Peyer's patch (tissue), 4 donors: ENCODE data around the gene SNCB. TPM values are rescaled to one million over a fixed set of nuclear protein-coding genes. Genes with fewer than 3 reads are reported as not detected.

ENCODE experiments used
- DNase-seq, 3 donors: peaks; one replicate each; pipeline ENCODE4 v3.0.0-alpha.2; 2017 to 2019
- H3K27ac ChIP-seq, 4 donors: fragments of 200-600 bp; sonication (generic); one replicate each; pipeline ENCODE4 v1.5.1; 2016 to 2019
- H3K27me3 ChIP-seq, 2 donors: fragments of 200-600 bp; sonication (generic); one replicate each; pipeline ENCODE4 v1.5.1; 2019
- H3K36me3 ChIP-seq, 3 donors: fragments of 200-600 bp; sonication (generic); one replicate each; pipeline ENCODE4 v1.5.1; 2016 to 2019
- H3K4me1 ChIP-seq, 4 donors: fragments of 200-600 bp; sonication (generic); one replicate each; pipeline ENCODE4 v1.5.1; 2016 to 2019
- H3K4me3 ChIP-seq, 4 donors: fragments of 200-600 bp; sonication (generic); 1 replicate in 3 of 4; 2 replicates in 1 of 4; pipeline ENCODE4 v1.5.1; 2016 to 2019; ENCODE audit warnings: mild to moderate bottlenecking in 1 of 4
- H3K9me3 ChIP-seq, 4 donors: fragments of 200-600 bp; sonication (generic); one replicate each; pipeline ENCODE4 v1.5.1; 2016 to 2019; ENCODE audit warnings: mild to moderate bottlenecking in 1 of 4
- CTCF ChIP-seq, 6 experiments: fragments of 450-650 bp in 4 of 6; fragments of 200-600 bp in 2 of 6; sonication (generic) in 1 of 6; IDR thresholded peaks; one replicate each; pipeline ENCODE4 v1.5.1; 2017 to 2019; ENCODE audit warnings: antibody characterized with exemption in 6 of 6, mild to moderate bottlenecking in 3 of 6, moderate library complexity in 1 of 6
- POLR2A ChIP-seq, 2 donors: fragments of 450-650 bp; IDR thresholded peaks; one replicate each; pipeline ENCODE4 v1.5.1; 2017; ENCODE audit warnings: antibody characterized with exemption in 2 of 2, mild to moderate bottlenecking in 2 of 2, moderate library complexity in 2 of 2
- total RNA-seq, 4 donors: library from RNA; depleted of rRNA; stranded (reverse); fragments of >200 nt; gene quantifications; one replicate each; pipeline ENCODE4 v1.1.0, GENCODE V29; 2016

Gene SNCB
- total RNA-seq, 4 donors from 2014 or later = not detected

- H3K27me3 ChIP-seq = peaks cover 0 to 33% of the 10 kb centered on the region in 2 donors
- TF ChIP-seq CTCF (IDR thresholded peaks at IDR 0.05) (no peak), POLR2A (IDR thresholded peaks at IDR 0.05) (no peak)
Observed at GRCh38 chr5:176621661-176622079, 8.7 kb downstream of the SNCB start.

GRCh38 chr5:176620333-176620981 lies 9.9 kb downstream of the SNCB start:
- DNase-seq = no peak
- TF ChIP-seq CTCF (IDR thresholded peaks at IDR 0.05) = no peak
- TF ChIP-seq POLR2A (IDR thresholded peaks at IDR 0.05) = no peak
- Histone ChIP-seq H3K27ac (no peak overlapping the region), H3K36me3 (no peaks in the 10 kb centered on the region), H3K4me1 (peaks cover 0 to 22% (median 8%) of the 10 kb centered on the region in 4 donors), H3K27me3 (peaks cover 0 to 32% of the 10 kb centered on the region in 2 donors), H3K9me3 (no peaks in the 10 kb centered on the region), H3K4me3 (no peak overlapping the region)

More at GRCh38 chr5:176621661-176622079, 8.7 kb downstream of the SNCB start:
- Histone ChIP-seq H3K9me3 (no peaks in the 10 kb centered on the region), H3K27ac (no peak overlapping the region), H3K4me1 (peaks cover 0 to 22% (median 8%) of the 10 kb centered on the region in 4 donors), H3K4me3 (no peak overlapping the region), H3K36me3 (no peaks in the 10 kb centered on the region)
- DNase-seq = no peak

- no peak overlapping the region for H3K27ac ChIP-seq
- H3K9me3 ChIP-seq = no peaks in the 10 kb centered on the region
- peak overlapping the region in 1 of 4 donors; percentile 7 for H3K4me3 ChIP-seq
- no peaks in the 10 kb centered on the region for H3K36me3 ChIP-seq
- DNase-seq = no peak
- TF ChIP-seq CTCF (IDR thresholded peaks at IDR 0.05) = no peak
- peaks cover 0 to 22% (median 8%) of the 10 kb centered on the region in 4 donors for H3K4me1 ChIP-seq
- H3K27me3 ChIP-seq = peaks cover 0 to 32% of the 10 kb centered on the region in 2 donors
Observed at GRCh38 chr5:176619569-176620332, 10.6 kb downstream of the SNCB start.

GRCh38 chr5:176619203-176619568 lies 11.1 kb downstream of the SNCB start:
- Histone ChIP-seq H3K4me3 (peak overlapping the region in 2 of 4 donors; percentile 7 to 12), H3K27me3 (peaks cover 0 to 32% of the 10 kb centered on the region in 2 donors), H3K4me1 (peaks cover 0 to 22% (median 8%) of the 10 kb centered on the region in 4 donors), H3K36me3 (no peaks in the 10 kb centered on the region), H3K27ac (no peak overlapping the region), H3K9me3 (no peaks in the 10 kb centered on the region)
- TF ChIP-seq POLR2A (IDR thresholded peaks at IDR 0.05) = no peak
- peak in 2 of 6 experiments; percentile 6 to 7 for TF ChIP-seq CTCF (IDR thresholded peaks at IDR 0.05)
- DNase-seq = peak; percentile 62 to 78 (median 70)

GRCh38 chr5:176618783-176619182 lies 11.6 kb downstream of the SNCB start:
- Histone ChIP-seq H3K27me3 (peaks cover 0 to 32% of the 10 kb centered on the region in 2 donors), H3K9me3 (no peaks in the 10 kb centered on the region), H3K27ac (no peak overlapping the region), H3K4me1 (peaks cover 0 to 22% (median 8%) of the 10 kb centered on the region in 4 donors), H3K4me3 (peak overlapping the region in 2 of 4 donors; percentile 7 to 12), H3K36me3 (no peaks in the 10 kb centered on the region)
- no peak for DNase-seq
- TF ChIP-seq CTCF (IDR thresholded peaks at IDR 0.05) (no peak), POLR2A (IDR thresholded peaks at IDR 0.05) (no peak)
